ENCODE data around the gene BDH2.

The BDH2 gene

DNA sequence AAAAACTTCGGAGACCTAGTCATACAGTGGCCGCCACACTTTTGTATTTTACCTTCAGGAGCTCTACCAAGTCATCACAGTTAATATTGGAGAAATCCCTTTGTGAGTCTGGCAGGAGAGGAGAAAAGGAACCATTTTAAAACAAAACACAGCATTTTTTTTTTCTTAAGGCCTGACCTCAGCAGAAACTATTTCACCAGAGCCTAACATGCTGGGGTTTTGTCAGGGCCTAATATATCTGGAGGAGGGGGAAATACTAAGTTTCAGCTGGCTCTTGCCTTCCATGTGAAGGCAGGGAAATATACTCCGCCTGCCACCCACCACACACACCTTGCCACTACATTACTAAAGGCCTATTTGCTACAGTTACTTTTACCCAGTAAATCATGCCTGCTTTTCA, 26.5 kb upstream of the BDH2 start:
- Mint-ChIP-seq H3K9me3 (peaks cover 19% of the 10 kb centered on the region), H3K4me3 (no peak overlapping the region), H3K36me3 (ENCODE audit: low read depth) (peaks cover 52% of the 10 kb centered on the region), H3K27ac (no peak overlapping the region), H3K27me3 (ENCODE audit: low read depth) (no peaks in the 10 kb centered on the region), H3K4me1 (no peaks in the 10 kb centered on the region)
- TF ChIP-seq, protein P1, sequence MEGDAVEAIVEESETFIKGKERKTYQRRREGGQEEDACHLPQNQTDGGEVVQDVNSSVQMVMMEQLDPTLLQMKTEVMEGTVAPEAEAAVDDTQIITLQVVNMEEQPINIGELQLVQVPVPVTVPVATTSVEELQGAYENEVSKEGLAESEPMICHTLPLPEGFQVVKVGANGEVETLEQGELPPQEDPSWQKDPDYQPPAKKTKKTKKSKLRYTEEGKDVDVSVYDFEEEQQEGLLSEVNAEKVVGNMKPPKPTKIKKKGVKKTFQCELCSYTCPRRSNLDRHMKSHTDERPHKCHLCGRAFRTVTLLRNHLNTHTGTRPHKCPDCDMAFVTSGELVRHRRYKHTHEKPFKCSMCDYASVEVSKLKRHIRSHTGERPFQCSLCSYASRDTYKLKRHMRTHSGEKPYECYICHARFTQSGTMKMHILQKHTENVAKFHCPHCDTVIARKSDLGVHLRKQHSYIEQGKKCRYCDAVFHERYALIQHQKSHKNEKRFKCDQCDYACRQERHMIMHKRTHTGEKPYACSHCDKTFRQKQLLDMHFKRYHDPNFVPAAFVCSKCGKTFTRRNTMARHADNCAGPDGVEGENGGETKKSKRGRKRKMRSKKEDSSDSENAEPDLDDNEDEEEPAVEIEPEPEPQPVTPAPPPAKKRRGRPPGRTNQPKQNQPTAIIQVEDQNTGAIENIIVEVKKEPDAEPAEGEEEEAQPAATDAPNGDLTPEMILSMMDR (IDR thresholded peaks at IDR 0.05; ENCODE audit: unreplicated experiment in 3 of 3) = no peak

DNA sequence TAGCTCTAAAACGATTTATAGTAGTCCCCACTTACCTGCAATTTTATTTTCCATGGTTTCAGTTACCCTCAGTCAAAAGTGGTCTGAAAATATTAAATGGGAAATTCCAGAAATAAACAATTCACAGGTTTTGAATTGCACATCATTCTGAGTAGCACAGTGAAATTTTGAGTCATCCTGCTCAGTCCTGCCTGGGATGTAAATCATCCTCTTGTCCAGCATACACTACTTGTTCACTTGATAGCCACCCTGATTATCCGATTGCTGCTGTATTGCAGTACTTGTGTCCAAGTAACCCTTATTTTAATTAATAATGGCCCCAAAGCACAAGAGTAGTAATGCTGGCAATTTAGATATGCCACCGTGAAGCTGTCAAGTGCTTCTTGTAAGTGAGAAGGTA, 23.5 kb upstream of the BDH2 start:
- Mint-ChIP-seq H3K9me3 (peaks cover 9% of the 10 kb centered on the region), H3K4me1 (no peaks in the 10 kb centered on the region), H3K27ac (no peak overlapping the region), H3K36me3 (ENCODE audit: low read depth) (peaks cover 34% of the 10 kb centered on the region), H3K27me3 (ENCODE audit: low read depth) (no peaks in the 10 kb centered on the region), H3K4me3 (no peak overlapping the region)
- TF ChIP-seq, protein P1 (IDR thresholded peaks at IDR 0.05; ENCODE audit: unreplicated experiment in 3 of 3) = no peak

DNA sequence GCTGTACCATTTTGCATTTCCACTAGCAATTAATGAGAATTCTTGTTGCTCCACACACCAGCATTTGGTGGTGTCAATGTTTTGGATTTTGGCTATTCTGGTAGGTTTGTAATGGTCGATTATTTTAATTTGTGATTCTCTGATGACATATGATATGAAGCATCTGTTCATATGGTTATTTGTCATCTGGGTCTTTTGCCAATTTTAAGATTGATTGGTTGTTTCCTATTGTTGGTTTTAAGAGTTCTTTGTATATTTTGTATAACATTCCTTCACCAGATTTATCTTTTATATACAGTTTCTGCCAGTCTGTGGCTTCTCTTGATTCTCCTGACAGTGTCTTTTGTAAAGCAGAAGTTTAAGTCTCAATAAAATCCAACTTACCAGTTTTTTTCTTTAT, 18.5 kb upstream of the BDH2 start:
- Mint-ChIP-seq H3K27ac (no peak overlapping the region), H3K27me3 (ENCODE audit: low read depth) (no peaks in the 10 kb centered on the region)

DNA sequence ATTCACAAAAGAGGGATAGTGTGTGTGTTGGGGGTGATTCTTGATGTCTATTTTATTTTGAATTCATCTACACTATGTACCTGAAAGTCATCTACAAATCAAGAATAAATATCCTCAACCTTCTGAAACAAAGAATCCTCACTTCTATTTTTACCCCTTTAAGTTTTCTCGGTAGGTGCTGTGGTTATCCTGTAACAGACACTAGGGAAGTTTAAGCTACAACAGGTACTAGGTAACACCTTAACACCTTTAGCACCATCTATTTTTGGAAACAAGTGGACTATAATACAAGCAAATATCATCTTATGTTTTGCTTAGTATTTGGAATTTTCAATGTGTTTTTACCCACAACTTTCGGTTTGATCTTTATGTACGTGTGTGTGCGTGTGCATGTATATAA, 12.0 kb upstream of the BDH2 start:
- Mint-ChIP-seq H3K4me3 (no peak overlapping the region), H3K9me3 (no peaks in the 10 kb centered on the region), H3K27ac (no peak overlapping the region), H3K4me1 (no peaks in the 10 kb centered on the region), H3K36me3 (ENCODE audit: low read depth) (peaks cover 33% of the 10 kb centered on the region), H3K27me3 (ENCODE audit: low read depth) (no peaks in the 10 kb centered on the region)
- TF ChIP-seq, protein P1 (IDR thresholded peaks at IDR 0.05; ENCODE audit: unreplicated experiment in 3 of 3) = no peak

More for the DNA sequence above, 18.5 kb upstream of the BDH2 start:
- Mint-ChIP-seq H3K9me3 (no peaks in the 10 kb centered on the region), H3K4me3 (no peak overlapping the region), H3K4me1 (no peaks in the 10 kb centered on the region), H3K36me3 (ENCODE audit: low read depth) (peaks cover 17% of the 10 kb centered on the region)
- TF ChIP-seq, protein P1 (IDR thresholded peaks at IDR 0.05; ENCODE audit: unreplicated experiment in 3 of 3) = no peak

DNA sequence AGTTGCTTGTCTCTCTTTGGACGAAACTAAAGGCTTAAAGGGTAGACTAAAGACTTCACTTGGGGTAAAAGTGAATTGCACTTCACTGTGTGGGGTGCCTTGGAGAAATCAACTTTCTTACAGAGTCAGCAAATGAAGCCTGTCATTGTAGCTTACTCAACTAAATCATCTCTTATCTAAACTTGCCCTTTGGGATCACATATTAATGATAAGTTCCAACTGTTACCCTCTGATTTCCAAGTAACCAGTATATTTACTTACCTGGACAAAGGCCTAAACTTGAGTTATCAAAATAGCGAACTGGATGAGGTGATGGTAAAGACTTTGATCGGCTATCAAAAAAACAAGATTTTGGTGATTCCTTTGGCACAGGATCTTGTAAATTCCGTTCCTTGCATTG, 8.9 kb upstream of the BDH2 start:
- TF ChIP-seq, protein P1 (IDR thresholded peaks at IDR 0.05; ENCODE audit: unreplicated experiment in 3 of 3) = no peak
- H3K27ac Mint-ChIP-seq = no peak overlapping the region
- no peak overlapping the region for H3K4me3 Mint-ChIP-seq
- H3K36me3 Mint-ChIP-seq (ENCODE audit: low read depth) = peaks cover 32% of the 10 kb centered on the region
- no peaks in the 10 kb centered on the region for H3K27me3 Mint-ChIP-seq (ENCODE audit: low read depth)
- no peaks in the 10 kb centered on the region for H3K9me3 Mint-ChIP-seq
- H3K4me1 Mint-ChIP-seq = no peaks in the 10 kb centered on the region

DNA sequence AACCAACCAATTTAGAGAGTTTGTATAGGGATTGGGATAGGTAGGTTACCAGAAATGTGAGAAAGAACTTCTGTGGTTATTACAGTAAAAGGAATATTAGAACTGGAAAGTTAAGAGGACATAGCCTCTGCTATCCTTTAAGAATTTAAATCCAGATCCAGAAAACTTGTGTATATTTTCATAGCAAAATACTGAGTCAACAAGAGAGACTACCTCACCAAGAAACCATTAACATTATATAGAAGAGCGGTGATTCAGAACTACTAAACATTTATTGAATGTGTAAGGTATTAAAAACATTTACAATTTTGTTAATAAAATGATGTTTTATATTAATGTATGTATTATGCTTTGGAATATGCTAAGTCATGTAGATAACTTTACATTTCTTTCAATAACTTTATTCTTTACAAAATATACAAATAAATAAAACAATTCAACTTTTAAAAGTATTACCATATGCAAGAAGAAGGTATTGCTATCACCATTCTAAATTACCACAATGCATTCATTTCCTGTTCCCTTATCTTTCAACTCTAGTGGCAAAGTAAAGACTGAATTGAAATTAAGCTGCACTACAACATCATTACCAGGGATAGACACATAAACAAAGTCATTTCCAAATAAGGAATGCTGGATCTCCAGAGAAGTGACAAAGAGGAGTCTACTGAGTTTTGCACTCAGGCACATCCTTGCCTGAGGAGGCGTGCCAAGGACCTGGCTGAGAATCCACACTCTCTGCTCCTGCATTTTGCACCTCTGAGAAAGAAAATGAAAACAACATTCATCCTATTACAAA, 6.1 kb upstream of the BDH2 start:
- Mint-ChIP-seq H3K4me3 (no peak overlapping the region), H3K9me3 (no peaks in the 10 kb centered on the region), H3K4me1 (no peaks in the 10 kb centered on the region), H3K36me3 (ENCODE audit: low read depth) (peaks cover 27% of the 10 kb centered on the region), H3K27me3 (ENCODE audit: low read depth) (no peaks in the 10 kb centered on the region), H3K27ac (no peak overlapping the region)
- TF ChIP-seq, protein P1 (IDR thresholded peaks at IDR 0.05; ENCODE audit: unreplicated experiment in 3 of 3) = no peak

Data from nephron (organoid).